CD4-positive, alpha-beta T cell (primary cell): ENCODE results near the gene GLRX2. TPM values are rescaled to one million over a fixed set of nuclear protein-coding genes. Genes with fewer than 3 reads are reported as not detected.
A peak's percentile ranks its signal among the peaks of the same experiment; 100 is the strongest.

Experiments used
- ATAC-seq: fragments of 200-7000 bp; cut with Tn5 transposase; one replicate; pipeline ENCODE4 v1.10.0; 2022; ENCODE audit warnings: mild to moderate bottlenecking; ENCODE audit not compliant: poor library complexity
- CTCF ChIA-PET: fragments of 350-600 bp; sonication (Branson Sonifier 250); formaldehyde crosslinking; loops from one replicate; lab custom pipeline; 2021; ENCODE audit warnings: antibody characterized with exemption, inconsistent platforms; lab: Charles Lee
- POLR2A ChIA-PET: fragments of 350-600 bp; sonication (Branson Sonifier 250); formaldehyde crosslinking; loops from one replicate; lab custom pipeline; 2021; ENCODE audit warnings: antibody characterized with exemption, inconsistent platforms; lab: Charles Lee
- DNase-seq, 14 experiments: peaks; one replicate each; pipeline ENCODE4 v3.0.0-alpha.2; 2013 to 2020; ENCODE audit warnings: mixed read lengths in 2 of 14
- H3K27ac ChIP-seq, 2 donors: one replicate each; pipeline versions ENCODE4 v1.5.1 to v1.7.0; 2013; ENCODE audit warnings: low read length in 2 of 2, low read depth in 1 of 2, mild to moderate bottlenecking in 1 of 2
- H3K27me3 ChIP-seq, 2 experiments: 1 replicate in 1 of 2; 2 replicates in 1 of 2; pipeline versions ENCODE4 v1.6.1 to v1.7.0; 2013; ENCODE audit warnings: low read length in 2 of 2, control low read depth in 1 of 2, mild to moderate bottlenecking in 1 of 2, moderate library complexity in 1 of 2; ENCODE audit not compliant: insufficient read depth in 2 of 2, control insufficient read depth in 1 of 2
- H3K36me3 ChIP-seq: one replicate; pipeline ENCODE4 v1.6.1; 2013; ENCODE audit warnings: low read length, control low read depth; ENCODE audit not compliant: insufficient read depth
- H3K4me1 ChIP-seq: one replicate; pipeline ENCODE4 v1.6.1; 2013; ENCODE audit warnings: low read length, control low read depth; ENCODE audit not compliant: insufficient read depth
- H3K4me3 ChIP-seq: one replicate; pipeline ENCODE4 v1.5.1; 2013; ENCODE audit warnings: mild to moderate bottlenecking, low read length, moderate library complexity
- H3K9me3 ChIP-seq, 2 experiments: 1 replicate in 1 of 2; 2 replicates in 1 of 2; pipeline versions ENCODE4 v1.6.1 to v1.7.0; 2013; ENCODE audit warnings: low read length in 2 of 2, mild to moderate bottlenecking in 2 of 2, control low read depth in 1 of 2, moderate library complexity in 1 of 2; ENCODE audit not compliant: control insufficient read depth in 1 of 2, insufficient read depth in 1 of 2
- H3K27ac Mint-ChIP-seq: one replicate; pipeline ENCODE4 v1.8.0; 2020; ENCODE audit warnings: mixed read lengths
- H3K27me3 Mint-ChIP-seq: one replicate; pipeline ENCODE4 v1.8.0; 2021; ENCODE audit warnings: mixed read lengths
- H3K36me3 Mint-ChIP-seq: one replicate; pipeline ENCODE4 v1.8.0; 2021; ENCODE audit warnings: low read depth, mixed read lengths
- H3K4me1 Mint-ChIP-seq: one replicate; pipeline ENCODE4 v1.8.0; 2021; ENCODE audit warnings: low read depth, mixed read lengths
- H3K4me3 Mint-ChIP-seq: one replicate; pipeline ENCODE4 v1.8.0; 2020; ENCODE audit warnings: mild to moderate bottlenecking, mixed read lengths
- H3K9me3 Mint-ChIP-seq: one replicate; pipeline ENCODE4 v1.8.0; 2020; ENCODE audit warnings: mixed read lengths
- intact Hi-C, 2 experiments: fragments of 100-400 bp; cut with DNase I in 1 of 2; cut with micrococcal nuclease in 1 of 2; formaldehyde crosslinking; loops; one replicate each; pipeline versions ENCODE4 v1.15.1 to v1.9.0; 2023 to 2025; cut with DNase I, micrococcal nuclease
- polyA plus RNA-seq, 2 donors: library from polyadenylated mRNA; unstranded; fragments of 120-200 nt; gene quantifications; one replicate each; pipeline ENCODE4 v1.2.1, GENCODE V29; 2013
- total RNA-seq, 174 experiments: library from RNA in 2 of 174; stranded (reverse) in 2 of 174; gene quantifications; one replicate each; pipeline ENCODE4 v1.2.3 and lab custom pipeline; 2021 to 2026
- TF ChIP-seq, protein P1 (sequence below): fragments of 200-600 bp; IDR thresholded peaks from one replicate; pipeline ENCODE4 v1.8.0; 2022; ENCODE audit warnings: antibody characterized with exemption, mild to moderate bottlenecking

Gene GLRX2, protein sequence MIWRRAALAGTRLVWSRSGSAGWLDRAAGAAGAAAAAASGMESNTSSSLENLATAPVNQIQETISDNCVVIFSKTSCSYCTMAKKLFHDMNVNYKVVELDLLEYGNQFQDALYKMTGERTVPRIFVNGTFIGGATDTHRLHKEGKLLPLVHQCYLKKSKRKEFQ
- 1 to 10 TPM; 4.3 to 5.5 TPM for total RNA-seq
- 7.3 TPM for polyA plus RNA-seq (2013, experiment 1 of 2)
- 9.6 TPM for polyA plus RNA-seq (2013, experiment 2 of 2)
- 4.6 to 42.7 (median 27.9) reads per million in 172 experiments for total RNA-seq (lab: John Stamatoyannopoulos, UW)

DNA sequence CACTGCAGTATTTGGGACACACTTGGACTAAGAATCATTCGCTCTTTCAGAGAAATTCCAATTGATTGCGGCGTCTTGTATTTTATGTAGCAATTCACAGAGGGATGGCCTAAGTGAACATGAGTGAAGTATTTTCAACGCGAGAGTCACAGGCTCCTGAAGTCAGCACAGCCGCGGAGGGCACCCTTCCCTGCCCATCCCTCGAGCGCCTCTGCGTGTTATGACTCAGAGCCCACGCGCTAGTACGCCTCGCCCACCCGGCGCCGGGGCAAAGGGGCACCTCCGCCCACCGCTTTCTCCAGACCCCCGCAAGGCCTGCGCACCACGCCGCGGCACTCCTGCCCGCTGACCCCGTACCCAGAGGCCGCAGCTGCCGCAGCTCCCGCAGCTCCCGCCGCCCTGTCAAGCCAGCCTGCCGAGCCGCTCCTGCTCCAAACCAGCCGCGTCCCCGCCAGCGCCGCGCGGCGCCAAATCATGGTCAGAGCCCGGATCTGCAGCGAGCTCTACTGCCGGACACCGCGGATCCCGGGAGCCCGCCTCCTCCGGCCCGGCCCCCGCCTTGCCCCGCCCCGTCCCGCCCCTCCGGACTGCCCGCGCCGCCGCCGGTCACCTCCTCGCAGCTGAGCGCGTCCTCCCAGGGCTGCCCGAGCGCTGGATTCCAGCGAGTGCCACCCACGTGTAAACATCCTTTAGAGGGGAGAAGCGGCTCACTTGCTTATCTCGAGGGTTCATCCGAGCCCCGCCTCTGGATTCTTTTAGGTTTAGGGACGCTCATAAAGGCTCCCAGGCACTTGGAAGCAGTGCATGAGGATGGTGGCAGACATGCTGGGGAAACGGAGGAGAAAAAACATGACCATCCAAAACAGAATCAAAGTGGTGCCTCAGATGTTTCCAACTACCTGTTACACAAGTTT lies at the start of gene GLRX2:
Gene GLRX2, minus strand, starts transcription at position 508 of the 914 bp plus-strand sequence. Its CDS starts 32 bp downstream, at position 476.
- Mint-ChIP-seq H3K27ac (peak within 1 kb of the TSS; percentile 85), H3K4me1 (peaks cover 35% of the 10 kb centered on the region), H3K36me3 (peaks cover 18% of the 10 kb centered on the region), H3K9me3 (no peaks in the 10 kb centered on the region), H3K4me3 (peak within 1 kb of the TSS; percentile 96), H3K27me3 (no peaks in the 10 kb centered on the region)
- H3K27me3 ChIP-seq: no peaks in the 10 kb centered on the region
- POLR2A ChIA-PET: interaction anchor here (0.7 to 6.1 kb wide), 6 partner anchors 13 to 46 kb away, joined by 3 to 52 read pairs (median 5); partner anchors contain the start of genes CDC73, RO60 and UCHL5
- peak within 1 kb of the TSS; percentile 22 to 25 for H3K27ac ChIP-seq
- peak; percentile 28 to 81 (median 58) for DNase-seq
- ATAC-seq: peak; percentile 95
- intact Hi-C loops: loop anchor here (1.0 to 5.0 kb wide), 3 partner anchors 16 to 43 kb away; partner anchors contain the start of gene CDC73 (in 1 of the 2)
- H3K36me3 ChIP-seq: peaks cover 5% of the 10 kb centered on the region
- H3K9me3 ChIP-seq: no peaks in the 10 kb centered on the region
- CTCF ChIA-PET: interaction anchor here (1.0 to 1.1 kb wide), 2 partner anchors 16 to 18 kb away, joined by 3 to 4 read pairs; partner anchors contain the start of gene CDC73
- H3K4me1 ChIP-seq: peaks cover 18% of the 10 kb centered on the region
- H3K4me3 ChIP-seq: peak within 1 kb of the TSS; percentile 91
- TF ChIP-seq, protein P1, sequence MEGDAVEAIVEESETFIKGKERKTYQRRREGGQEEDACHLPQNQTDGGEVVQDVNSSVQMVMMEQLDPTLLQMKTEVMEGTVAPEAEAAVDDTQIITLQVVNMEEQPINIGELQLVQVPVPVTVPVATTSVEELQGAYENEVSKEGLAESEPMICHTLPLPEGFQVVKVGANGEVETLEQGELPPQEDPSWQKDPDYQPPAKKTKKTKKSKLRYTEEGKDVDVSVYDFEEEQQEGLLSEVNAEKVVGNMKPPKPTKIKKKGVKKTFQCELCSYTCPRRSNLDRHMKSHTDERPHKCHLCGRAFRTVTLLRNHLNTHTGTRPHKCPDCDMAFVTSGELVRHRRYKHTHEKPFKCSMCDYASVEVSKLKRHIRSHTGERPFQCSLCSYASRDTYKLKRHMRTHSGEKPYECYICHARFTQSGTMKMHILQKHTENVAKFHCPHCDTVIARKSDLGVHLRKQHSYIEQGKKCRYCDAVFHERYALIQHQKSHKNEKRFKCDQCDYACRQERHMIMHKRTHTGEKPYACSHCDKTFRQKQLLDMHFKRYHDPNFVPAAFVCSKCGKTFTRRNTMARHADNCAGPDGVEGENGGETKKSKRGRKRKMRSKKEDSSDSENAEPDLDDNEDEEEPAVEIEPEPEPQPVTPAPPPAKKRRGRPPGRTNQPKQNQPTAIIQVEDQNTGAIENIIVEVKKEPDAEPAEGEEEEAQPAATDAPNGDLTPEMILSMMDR: no peak

DNA sequence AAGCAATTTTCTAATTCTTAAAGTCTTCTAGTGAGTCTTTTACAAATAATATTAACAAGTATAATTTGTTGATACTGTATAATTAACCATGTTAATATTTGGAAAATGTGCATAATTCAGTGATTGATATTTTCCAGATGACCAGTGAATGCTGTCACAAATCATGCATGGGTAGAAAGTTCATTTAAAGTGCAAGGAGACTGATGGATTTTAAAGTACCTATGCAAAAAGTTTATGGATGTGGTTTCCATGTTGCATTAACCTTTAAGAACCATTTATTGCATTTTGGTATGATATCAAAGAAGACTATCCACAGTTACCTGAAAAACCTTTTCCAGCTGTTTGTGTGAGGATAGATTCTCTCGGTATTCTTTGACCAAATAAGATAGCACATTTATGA lies 39.8 kb upstream of the GLRX2 start:
- Mint-ChIP-seq H3K4me3 (no peak overlapping the region), H3K9me3 (no peaks in the 10 kb centered on the region), H3K27ac (no peak overlapping the region), H3K36me3 (peaks cover 86% of the 10 kb centered on the region), H3K27me3 (no peaks in the 10 kb centered on the region), H3K4me1 (peaks cover 28% of the 10 kb centered on the region)
- no peak overlapping the region for H3K4me3 ChIP-seq
- ATAC-seq (no peak), DNase-seq (no peak)
- H3K9me3 ChIP-seq: no peaks in the 10 kb centered on the region
- TF ChIP-seq, protein P1: no peak
- no peak overlapping the region for H3K27ac ChIP-seq
- H3K4me1 ChIP-seq: no peaks in the 10 kb centered on the region
- H3K27me3 ChIP-seq: no peaks in the 10 kb centered on the region
- ChIA-PET POLR2A (no interaction called here), CTCF (no interaction called here)
- H3K36me3 ChIP-seq: peaks cover 65% of the 10 kb centered on the region
- intact Hi-C loops: loop anchor here in 1 of 2 experiments (10.0 kb wide), 1 partner anchor 1150 kb away; no protein-coding TSS in a partner anchor

DNA sequence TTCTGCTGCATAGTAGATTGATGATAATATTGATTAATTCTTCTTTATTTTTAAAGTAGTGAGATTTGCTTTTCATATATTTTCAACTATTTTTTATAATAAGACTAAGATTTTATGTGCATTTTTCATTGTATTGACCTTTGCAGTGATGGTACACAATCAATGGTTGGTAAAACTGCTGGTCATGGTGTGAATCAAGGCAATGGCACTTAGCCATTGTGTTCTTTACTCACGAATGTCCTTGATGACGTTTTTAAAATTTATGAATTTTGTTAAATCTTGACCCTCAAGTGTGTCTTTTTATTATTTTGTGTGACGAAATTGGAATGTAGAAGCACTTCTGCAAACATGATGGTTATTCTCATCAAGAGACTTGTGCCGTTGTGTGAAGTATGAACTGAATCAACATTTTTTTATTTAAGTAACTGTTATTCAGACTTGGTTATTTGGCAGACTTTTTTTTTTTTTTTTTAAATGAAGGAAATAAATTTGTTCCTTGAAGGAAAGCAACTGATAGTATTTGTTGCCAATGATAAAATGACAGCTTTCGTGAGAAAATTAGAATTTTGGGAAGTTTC lies 39.2 kb upstream of the GLRX2 start:
- TF ChIP-seq, protein P1: no peak
- Mint-ChIP-seq H3K4me1 (peaks cover 34% of the 10 kb centered on the region), H3K36me3 (peaks cover 87% of the 10 kb centered on the region), H3K27me3 (no peaks in the 10 kb centered on the region), H3K27ac (no peak overlapping the region), H3K4me3 (no peak overlapping the region), H3K9me3 (no peaks in the 10 kb centered on the region)
- no peak for DNase-seq
- Histone ChIP-seq H3K9me3 (no peaks in the 10 kb centered on the region), H3K36me3 (peaks cover 67% of the 10 kb centered on the region), H3K4me3 (no peak overlapping the region), H3K27ac (no peak overlapping the region), H3K27me3 (no peaks in the 10 kb centered on the region), H3K4me1 (no peaks in the 10 kb centered on the region)
- intact Hi-C loops: loop anchor here in 1 of 2 experiments (10.0 kb wide), 1 partner anchor 1150 kb away; no protein-coding TSS in a partner anchor
- POLR2A ChIA-PET: no interaction called here
- CTCF ChIA-PET: no interaction called here
- no peak for ATAC-seq
